Measurements from ENCODE around the gene AURKB. TPM values are rescaled to one million over a fixed set of nuclear protein-coding genes. Genes with fewer than 3 reads are reported as not detected.
"Not testable (repeated sequence)": the region's sequence is repeated elsewhere in the genome, so short reads cannot be mapped to it uniquely, and the experiment has no call there.

The AURKB gene
- total and polyA plus RNA-seq, 2 of the 13 experiments (the other 11 are each of a cell fraction or from before 2014, with no cell fraction given) = 29.5 to 75.3 TPM

GRCh38 chr17:8220783-8221662 lies 10.6 kb upstream of the AURKB start (continued):
- TF ChIP-seq ZNF224 (CRISPR knock-in tag; IDR thresholded peaks at IDR 0.05) (no peak), PAXIP1 (CRISPR knock-in tag; conservative IDR thresholded peaks at IDR 0.05) (0 out of 2 replicates have a peak, but pooled peaks have one; percentile 10), MAF1 (CRISPR knock-in tag; IDR thresholded peaks at IDR 0.05; ENCODE audit: borderline replicate concordance) (peak; percentile 99), ZMAT3 (CRISPR knock-in tag; conservative IDR thresholded peaks at IDR 0.05) (no peak)
- TF ChIP-seq, protein P1, sequence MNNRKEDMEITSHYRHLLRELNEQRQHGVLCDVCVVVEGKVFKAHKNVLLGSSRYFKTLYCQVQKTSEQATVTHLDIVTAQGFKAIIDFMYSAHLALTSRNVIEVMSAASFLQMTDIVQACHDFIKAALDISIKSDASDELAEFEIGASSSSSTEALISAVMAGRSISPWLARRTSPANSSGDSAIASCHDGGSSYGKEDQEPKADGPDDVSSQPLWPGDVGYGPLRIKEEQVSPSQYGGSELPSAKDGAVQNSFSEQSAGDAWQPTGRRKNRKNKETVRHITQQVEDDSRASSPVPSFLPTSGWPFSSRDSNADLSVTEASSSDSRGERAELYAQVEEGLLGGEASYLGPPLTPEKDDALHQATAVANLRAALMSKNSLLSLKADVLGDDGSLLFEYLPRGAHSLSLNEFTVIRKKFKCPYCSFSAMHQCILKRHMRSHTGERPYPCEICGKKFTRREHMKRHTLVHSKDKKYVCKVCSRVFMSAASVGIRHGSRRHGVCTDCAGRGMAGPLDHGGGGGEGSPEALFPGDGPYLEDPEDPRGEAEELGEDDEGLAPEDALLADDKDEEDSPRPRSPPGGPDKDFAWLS (CRISPR knock-in tag; IDR thresholded peaks at IDR 0.05; ENCODE audit: borderline replicate concordance) = no peak

DNA sequence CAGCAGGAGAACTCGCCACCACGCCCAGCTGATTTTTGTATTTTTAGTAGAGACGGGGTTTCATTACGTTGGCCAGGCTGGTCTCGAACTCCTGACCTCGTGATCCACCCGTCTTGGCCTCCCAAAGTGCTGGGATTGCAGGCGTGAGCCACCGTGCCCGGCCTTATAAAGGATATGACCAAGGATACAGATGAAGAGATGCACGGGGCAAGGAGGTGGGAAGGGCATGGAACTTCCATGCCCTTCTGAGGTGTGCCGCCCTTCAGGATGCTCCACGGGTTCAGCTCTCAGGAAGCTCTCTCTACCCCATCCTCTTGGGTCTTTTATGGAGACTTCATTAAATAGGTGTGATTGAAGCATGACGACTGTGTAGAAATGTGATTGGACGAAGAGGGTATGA lies 3.6 kb upstream of the AURKB start:
- DNase-seq (ENCODE audit: low spot score); ATAC-seq; H3K9ac ChIP-seq (ENCODE audit: insufficient read depth, low read depth, low read length); H3K27ac ChIP-seq (ENCODE audit: extremely low read length, insufficient read depth, low read length); H3K9me3 ChIP-seq (ENCODE audit: low read length); H3K4me3 ChIP-seq (replicated peaks in 1 of 3; ENCODE audit: insufficient read depth in 1 of 3, low read depth in 2 of 3, low read length in 3 of 3); intact Hi-C loops (cut with micrococcal nuclease; ENCODE audit: unreplicated experiment); BruUV-seq (replicated peaks); H2AFZ ChIP-seq (ENCODE audit: low read length); in situ Hi-C loops (cut with HindIII; ENCODE audit: extremely low pct_ligation_motif_present, low pct_unique_long_range_greater_than_20kb); CTCF ChIA-PET (ENCODE audit: low intra/inter-chr PET ratio, low total read pairs); FAIRE-seq; H4K20me1 ChIP-seq (ENCODE audit: insufficient read depth, low read length); H3K27me3 ChIP-seq (ENCODE audit: control insufficient read depth in 1 of 2, insufficient read depth in 2 of 2, low read length in 2 of 2); H3K36me3 ChIP-seq (replicated peaks in 1 of 2; ENCODE audit: control insufficient read depth in 1 of 2, insufficient read depth in 2 of 2, low read length in 2 of 2); H3K4me2 ChIP-seq (ENCODE audit: low read depth, low read length): not testable (repeated sequence)
- Histone ChIP-seq H3K79me2 (ENCODE audit: insufficient read depth, low read length) (peaks cover 13% of the 10 kb centered on the region), H3K4me1 (ENCODE audit: insufficient read depth, low read length) (peaks cover 54% of the 10 kb centered on the region)
- 84% methylated on average over 15 of the region's 15 CpGs for WGBS (ENCODE audit: low lambda C conversion rate)
- POLR2A ChIA-PET = interaction anchor here (6.1 to 6.5 kb wide), 2 partner anchors 8 to 23 kb away, joined by 89 to 105 read pairs; partner anchors contain the start of gene BORCS6

Data from HepG2 (cell line).